K562 (cell line): Measurements from ENCODE around the gene TAAR1. TPM values are rescaled to one million over a fixed set of nuclear protein-coding genes. Genes with fewer than 3 reads are reported as not detected.

Source experiments
- ATAC-seq: fragments of 200-7000 bp; cut with Tn5 transposase; 3 replicates; pipeline ENCODE4 v1.9.1; 2020; ENCODE audit warnings: moderate library complexity
- BruUV-seq: library from RNA; stranded (reverse); fragments of 400-500 nt; replicated peaks from 2 replicates; lab custom pipeline; 2021; lab: Mats Ljungman, UMichigan
- CTCF ChIA-PET: fragments of 300-600 bp; formaldehyde crosslinking; extraction: SDS; loops from one replicate; lab custom pipeline; 2021; ENCODE audit warnings: low intra/inter-chr PET ratio; lab: Yijun Ruan, JAX
- POLR2A ChIA-PET: fragments of 300-600, 350-650 bp; sonication (Branson Sonifier 250); formaldehyde crosslinking; extraction: SDS; loops from one replicate; lab custom pipeline; 2021; ENCODE audit warnings: antibody characterized with exemption, inconsistent platforms; lab: Yijun Ruan, JAX
- DNase-seq, 4 experiments: peaks; one replicate each; pipeline versions ENCODE4 v3.0.0 to v3.0.0-alpha.2; 2011 to 2018; ENCODE audit warnings: low spot score in 3 of 4, mixed read lengths in 3 of 4; ENCODE audit errors: extremely low read depth in 1 of 4
- FAIRE-seq: peaks from 2 replicates; lab custom pipeline; 2011; peaks lifted over from hg19 to GRCh38; lab: Jason Lieb, UNC
- H2AFZ ChIP-seq: 2 replicates; pipeline ENCODE4 v1.6.0; 2011; ENCODE audit warnings: low read depth, low read length, control low read depth, inconsistent platforms
- H3K27ac ChIP-seq: fragments of 200-600 bp; 3 replicates; pipeline ENCODE4 v1.8.0; 2011; ENCODE audit warnings: low read depth, mild to moderate bottlenecking, control low read depth, inconsistent platforms, low read length, moderate library complexity, mixed read lengths; ENCODE audit errors: extremely low read depth
- H3K27me3 ChIP-seq, 2 experiments: fragments of 300-600 bp in 1 of 2; 2 replicates in 1 of 2; 3 replicates in 1 of 2; pipeline versions ENCODE4 v1.6.0 to v1.8.0; 2011; ENCODE audit warnings: inconsistent platforms in 2 of 2, low read length in 2 of 2, mild to moderate bottlenecking in 1 of 2, mixed read lengths in 1 of 2, moderate library complexity in 1 of 2; ENCODE audit not compliant: control insufficient read depth in 2 of 2, insufficient read depth in 2 of 2
- H3K36me3 ChIP-seq: fragments of 300-600 bp; 3 replicates; pipeline ENCODE4 v1.8.0; 2011; ENCODE audit warnings: mild to moderate bottlenecking, low read length, inconsistent platforms; ENCODE audit not compliant: control insufficient read depth, insufficient read depth
- H3K4me1 ChIP-seq, 2 experiments: fragments of 200-600 bp in 1 of 2; replicated peaks in 1 of 2; 2 replicates in 1 of 2; 3 replicates in 1 of 2; pipeline versions ENCODE4 v1.5.1 to v1.8.0; 2011; ENCODE audit warnings: inconsistent platforms in 2 of 2, low read length in 2 of 2, mild to moderate bottlenecking in 1 of 2, mixed read lengths in 1 of 2, moderate library complexity in 1 of 2; ENCODE audit not compliant: control insufficient read depth in 2 of 2, insufficient read depth in 2 of 2
- H3K4me2 ChIP-seq: 2 replicates; pipeline ENCODE4 v1.6.1; 2011; ENCODE audit warnings: low read length, control low read depth, inconsistent platforms, mixed read lengths; ENCODE audit not compliant: insufficient read depth
- H3K4me3 ChIP-seq: fragments of 200-600 bp; sonication (generic), shearing (Covaris generic); 2 replicates; pipeline ENCODE4 v1.5.1; 2016; ENCODE audit warnings: control low read depth, inconsistent platforms
- H3K79me2 ChIP-seq: fragments of 200-600 bp; 3 replicates; pipeline ENCODE4 v1.8.0; 2011; ENCODE audit warnings: low read length, inconsistent platforms; ENCODE audit not compliant: control insufficient read depth, insufficient read depth
- H3K9ac ChIP-seq, 2 experiments: 2 replicates each; pipeline versions ENCODE4 v1.6.0 to v1.6.1; 2011; ENCODE audit warnings: low read depth in 2 of 2, low read length in 2 of 2, control low read depth in 1 of 2, inconsistent platforms in 1 of 2, mild to moderate bottlenecking in 1 of 2, mixed read lengths in 1 of 2; ENCODE audit not compliant: insufficient read depth in 1 of 2
- H3K9me1 ChIP-seq: one replicate; pipeline ENCODE4 v1.6.0; 2011; ENCODE audit warnings: inconsistent platforms, mild to moderate bottlenecking, low read length, moderate library complexity; ENCODE audit not compliant: control insufficient read depth, insufficient read depth
- H3K9me3 ChIP-seq: replicated peaks from 2 replicates; pipeline ENCODE4 v1.5.1; 2011; ENCODE audit warnings: low read depth, low read length, inconsistent platforms; ENCODE audit not compliant: control insufficient read depth, insufficient read depth
- H4K20me1 ChIP-seq: replicated peaks from 2 replicates; pipeline ENCODE4 v1.6.1; 2011; ENCODE audit warnings: low read length, inconsistent platforms, mixed read lengths; ENCODE audit not compliant: control insufficient read depth, insufficient read depth
- ETV1 ChIP-seq: fragments of 450-650 bp; conservative IDR thresholded peaks from 2 replicates; pipeline ENCODE4 v1.6.1; 2016; ENCODE audit warnings: missing genetic modification characterization, control low read depth, low read depth, missing compliant biosample characterization
- MAFK ChIP-seq: IDR thresholded peaks from 2 replicates; pipeline ENCODE4 v1.6.1; 2011; ENCODE audit warnings: low read length, improper control_type of control experiment
- PRDM10 ChIP-seq: fragments of 450-650 bp; IDR thresholded peaks from 2 replicates; pipeline ENCODE4 v1.6.1; 2018; ENCODE audit not compliant: partially characterized antibody
- SRSF3 ChIP-seq: fragments of 200-400 bp; formaldehyde crosslinking; IDR thresholded peaks from 2 replicates; pipeline ENCODE4 v1.6.1; 2016; ENCODE audit warnings: mild to moderate bottlenecking, low read length, moderate library complexity; ENCODE audit not compliant: insufficient read depth
- ZBTB12 ChIP-seq: fragments of 250-450 bp; sonication (Bioruptor Pico); IDR thresholded peaks from 2 replicates; pipeline ENCODE4 v1.4.0; 2020
- WGBS: fragments of 100-300 bp; shearing (Covaris generic); methylation state at CpG from one replicate; pipeline ENCODE4 v1.1.6; 2016; ENCODE audit warnings: low coverage, mixed read lengths; ENCODE audit not compliant: insufficient coverage; ENCODE audit errors: missing lambda C conversion rate; 5-methylcytosine and 5-hydroxymethylcytosine counted together
- in situ Hi-C: fragments of 300-500 bp; cut with MboI; formaldehyde crosslinking; loops from 4 replicates; pipeline ENCODE4 v1.15.0; 2018; ENCODE audit warnings: inconsistent platforms, mixed read lengths
- intact Hi-C: fragments of 100-400 bp; cut with micrococcal nuclease; formaldehyde crosslinking; loops from 2 replicates; pipeline ENCODE4 v1.14.2; 2022
- polyA plus RNA-seq, 8 experiments: library from polyadenylated mRNA; depleted of rRNA in 4 of 8; stranded (reverse) in 5 of 8; unstranded in 3 of 8; fragments of >200 nt; fragmentation: Nextera tagmentation in 2 of 8; fragmentation: Illumina TruSeq in 1 of 8; extraction: Ambion mirVana in 2 of 8; extraction: Trizol in 1 of 8; gene quantifications; 2 replicates each; pipeline versions ENCODE4 v1.2.1 to v1.2.3, GENCODE V29; 2011 to 2014; ENCODE audit warnings: inconsistent platforms in 1 of 8, missing spikeins in 1 of 8
- total RNA-seq, 7 experiments: library from RNA; depleted of rRNA in 6 of 7; stranded (reverse); fragments of >200 nt in 6 of 7; fragmentation: Illumina TruSeq in 2 of 7; extraction: Trizol in 2 of 7; gene quantifications; 2 replicates each; pipeline versions ENCODE4 v1.2.1 to v1.2.3, GENCODE V29; 2011 to 2021; ENCODE audit warnings: low replicate concordance in 1 of 7
- TF ChIP-seq, protein P1 (sequence below): fragments of 450-650 bp; IDR thresholded peaks from 2 replicates; pipeline ENCODE4 v1.6.1; 2016; ENCODE audit warnings: antibody characterized with exemption

TAAR1 gene
- total and polyA plus RNA-seq, 9 of the 15 experiments (the other 6 are each of a cell fraction or from before 2014, with no cell fraction given), result not detected

GRCh38 chr6:132685009-132685408 is 26.0 kb upstream of the TAAR1 start (continued):
- no peak for TF ChIP-seq PRDM10

- in situ Hi-C loops, result no loop called here
- Histone ChIP-seq H3K9me3 (no peaks in the 10 kb centered on the region), H3K9me1 (no peaks in the 10 kb centered on the region), H3K4me3 (no peak overlapping the region), H3K9ac (no peak overlapping the region), H3K4me1 (no peaks in the 10 kb centered on the region), H4K20me1 (no peaks in the 10 kb centered on the region), H3K4me2 (no peak overlapping the region), H3K36me3 (no peaks in the 10 kb centered on the region), H3K79me2 (no peaks in the 10 kb centered on the region), H3K27me3 (no peaks in the 10 kb centered on the region), H3K27ac (no peak overlapping the region), H2AFZ (no peak overlapping the region)
- no TSS peak for BruUV-seq
- POLR2A ChIA-PET, result no interaction called here
- intact Hi-C loops, result no loop called here
- WGBS, result 0% methylated on average over 6 of the region's 6 CpGs
- DNase-seq (no peak), FAIRE-seq (no peak), ATAC-seq (no peak)
- CTCF ChIA-PET, result no interaction called here
- TF ChIP-seq ETV1, result no peak
- TF ChIP-seq ZBTB12 (CRISPR knock-in tag), result no peak
- TF ChIP-seq, protein P1, sequence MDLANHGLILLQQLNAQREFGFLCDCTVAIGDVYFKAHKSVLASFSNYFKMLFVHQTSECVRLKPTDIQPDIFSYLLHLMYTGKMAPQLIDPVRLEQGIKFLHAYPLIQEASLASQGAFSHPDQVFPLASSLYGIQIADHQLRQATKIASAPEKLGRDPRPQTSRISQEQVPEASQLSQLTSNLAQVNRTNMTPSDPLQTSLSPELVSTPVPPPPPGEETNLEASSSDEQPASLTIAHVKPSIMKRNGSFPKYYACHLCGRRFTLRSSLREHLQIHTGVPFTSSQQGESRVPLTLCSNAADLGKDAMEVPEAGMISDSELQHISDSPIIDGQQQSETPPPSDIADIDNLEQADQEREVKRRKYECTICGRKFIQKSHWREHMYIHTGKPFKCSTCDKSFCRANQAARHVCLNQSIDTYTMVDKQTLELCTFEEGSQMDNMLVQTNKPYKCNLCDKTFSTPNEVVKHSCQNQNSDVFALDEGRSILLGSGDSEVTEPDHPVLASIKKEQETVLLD, result no peak
- TF ChIP-seq SRSF3, result no peak
- TF ChIP-seq MAFK, result no peak
Measured at GRCh38 chr6:132684272-132684671, 25.3 kb upstream of the TAAR1 start.
